Stimulated activated CD4-positive, alpha-beta T cell treated with anti-CD3 and anti-CD28 coated beads, Interleukin-12 subunit alpha, Interleukin-12 subunit beta, amount 100 ng/mL, for 4 hours (primary cell): Measurements from ENCODE around the gene MAPK8IP3.

Source experiments
- DNase-seq: peaks from one replicate; pipeline ENCODE4 v3.0.0-alpha.2; 2020

Gene MAPK8IP3

DNA sequence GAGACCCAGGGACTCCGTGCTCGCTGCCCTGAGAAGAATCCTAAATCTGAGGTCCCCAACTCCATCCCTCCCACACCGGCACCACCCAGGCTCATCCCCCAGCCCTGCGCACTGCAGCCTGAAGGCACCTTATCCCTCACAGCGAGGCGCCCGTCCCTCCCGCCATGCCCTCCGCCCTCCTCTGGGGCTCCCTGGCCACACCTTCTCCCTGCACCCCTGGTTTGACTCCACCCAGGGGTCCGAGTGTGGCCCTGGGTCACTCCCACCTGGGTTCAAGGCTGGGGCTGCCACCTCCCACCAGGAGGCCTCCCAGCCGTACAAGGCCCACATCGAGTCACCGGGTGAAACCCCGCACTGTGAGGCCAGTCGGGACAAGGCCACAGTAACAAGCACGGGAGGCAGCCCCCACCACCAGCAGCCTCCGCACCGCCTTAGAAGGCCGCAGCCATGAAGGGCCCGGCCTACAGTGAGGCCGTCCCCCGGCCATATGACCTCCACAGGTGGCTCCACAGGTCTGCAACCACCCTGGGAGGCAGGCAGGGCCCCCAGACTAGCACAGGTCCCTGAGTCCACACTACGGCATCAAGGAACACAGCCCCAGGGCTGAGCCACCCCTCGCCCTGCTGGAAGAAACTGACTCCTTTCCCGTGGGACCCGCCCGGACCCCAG lies 112.3 kb downstream of the MAPK8IP3 start:
- no peak for DNase-seq

DNA sequence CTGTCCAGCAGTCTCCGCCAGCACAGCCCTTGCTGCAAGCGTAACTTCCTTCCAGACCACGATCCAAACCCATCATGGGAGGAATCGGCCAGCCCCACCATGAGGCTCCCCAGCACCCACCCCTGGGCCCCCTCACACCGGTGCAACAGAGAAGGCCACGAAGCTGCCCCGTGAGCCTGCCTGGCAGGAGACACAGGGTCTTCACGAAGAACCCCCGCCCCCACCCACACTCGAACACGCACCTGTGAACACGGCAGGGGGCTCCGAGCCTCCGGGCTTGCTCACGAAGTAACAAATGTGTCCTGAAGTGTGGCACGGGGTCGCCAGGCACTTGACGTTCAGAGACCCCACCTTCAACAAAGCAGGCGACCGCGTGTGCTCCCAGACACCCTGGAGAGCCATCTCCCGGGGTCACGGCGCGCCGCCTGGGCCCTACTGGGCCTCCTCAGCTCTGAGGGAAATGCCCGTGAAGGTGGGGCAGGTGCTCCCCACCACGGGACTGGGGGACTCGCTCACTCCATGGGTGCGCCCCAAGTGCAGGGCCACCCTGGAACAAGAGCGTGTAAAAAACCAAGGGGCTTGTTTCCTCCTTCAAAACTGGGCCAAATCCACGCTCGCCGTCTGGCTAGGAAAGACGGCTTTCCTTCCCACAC lies 113.0 kb downstream of the MAPK8IP3 start:
- DNase-seq, result no peak

DNA sequence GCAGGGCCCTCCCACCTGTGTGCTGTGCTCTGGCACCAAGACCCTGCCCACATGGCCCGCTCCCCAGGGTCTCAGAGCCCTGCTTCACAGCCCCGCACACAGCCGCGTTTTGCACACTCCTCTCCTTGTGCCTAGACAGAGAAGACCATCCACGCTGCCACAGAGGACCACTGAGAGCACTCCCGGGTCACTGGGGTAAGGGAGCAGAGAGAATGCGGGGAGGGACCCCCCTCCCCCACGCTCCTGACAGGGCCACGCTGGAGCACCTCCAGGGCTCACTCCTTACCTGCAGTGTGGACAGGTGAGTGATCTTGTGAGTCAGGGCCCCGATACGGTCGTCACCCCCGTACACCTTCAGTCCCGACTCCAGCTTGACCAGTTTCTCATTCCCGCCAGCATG lies 113.6 kb downstream of the MAPK8IP3 start:
- no peak for DNase-seq
